ENCODE measurements around the gene AAR2.
A peak's percentile ranks its signal among the peaks of the same experiment; 100 is the strongest.

The AAR2 gene

DNA sequence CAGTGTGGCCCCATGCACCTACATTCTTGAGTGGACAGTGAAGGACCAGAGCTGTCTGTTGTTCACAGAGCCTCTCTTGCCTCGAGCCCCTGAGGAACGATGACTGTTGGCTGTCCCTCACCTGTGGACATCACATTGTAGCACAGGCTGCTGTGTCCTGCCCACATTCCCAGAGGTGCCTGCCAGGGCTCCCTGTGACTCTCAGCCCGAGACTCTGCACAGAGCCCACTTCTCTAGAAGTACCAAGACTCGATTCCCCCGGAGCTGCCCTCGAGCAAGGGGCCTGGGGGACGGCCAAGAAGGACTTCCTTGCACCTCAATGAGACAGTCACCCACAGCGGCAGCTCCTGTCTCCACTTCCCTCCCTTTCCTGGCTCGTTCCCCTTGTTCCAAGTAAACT lies 41.3 kb downstream of the AAR2 start:
- Mint-ChIP-seq H3K27me3 (peaks cover 8% of the 10 kb centered on the region), H3K36me3 (no peaks in the 10 kb centered on the region), H3K4me3 (no peak overlapping the region), H3K4me1 (no peaks in the 10 kb centered on the region), H3K9me3 (no peaks in the 10 kb centered on the region), H3K27ac (no peak overlapping the region)

DNA sequence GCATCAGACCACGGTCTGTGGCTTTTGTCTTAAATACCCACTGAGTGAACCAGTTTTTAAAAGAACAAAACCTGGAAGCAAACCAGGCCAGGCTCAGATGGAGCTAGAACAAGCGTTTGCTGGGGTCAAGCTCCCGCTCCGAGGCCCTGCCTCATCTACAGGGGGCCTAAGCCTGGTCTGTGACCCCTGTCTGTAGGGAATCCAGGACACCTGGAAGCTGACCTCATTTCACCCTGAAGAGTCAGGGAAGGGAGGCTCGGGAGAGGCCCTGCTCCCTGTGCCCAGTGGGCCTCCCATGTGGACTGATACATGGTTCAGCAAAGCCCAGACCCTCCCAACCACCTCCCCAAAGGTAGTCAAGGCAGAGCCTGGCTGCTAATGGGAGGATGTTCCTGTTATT lies 43.1 kb downstream of the AAR2 start:
- no peak overlapping the region for H3K4me3 Mint-ChIP-seq
- H3K36me3 Mint-ChIP-seq = no peaks in the 10 kb centered on the region
- no peaks in the 10 kb centered on the region for H3K9me3 Mint-ChIP-seq
- no peaks in the 10 kb centered on the region for H3K4me1 Mint-ChIP-seq
- no peak overlapping the region for H3K27ac Mint-ChIP-seq
- H3K27me3 Mint-ChIP-seq = peaks cover 13% of the 10 kb centered on the region

DNA sequence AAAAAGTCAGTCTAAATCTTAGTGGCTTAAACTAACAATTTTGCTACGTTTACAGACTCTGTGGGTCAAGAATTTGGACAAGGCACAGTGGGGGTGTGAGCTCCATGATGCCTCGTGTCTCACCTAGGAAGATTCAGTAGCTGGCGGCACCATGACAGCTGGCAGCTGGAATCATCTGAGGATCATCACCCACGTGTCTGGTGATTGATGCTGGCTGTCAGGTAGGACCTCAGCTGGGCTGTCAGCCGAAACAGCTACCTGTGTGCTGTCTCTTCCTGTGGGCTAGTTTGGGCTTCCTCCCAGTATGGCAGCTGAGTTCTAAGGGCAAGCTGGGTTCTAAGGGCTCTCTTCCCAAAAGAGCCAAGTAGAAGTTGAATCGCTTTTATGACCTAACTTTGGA lies 43.5 kb downstream of the AAR2 start:
- no peaks in the 10 kb centered on the region for H3K36me3 Mint-ChIP-seq
- peaks cover 14% of the 10 kb centered on the region for H3K27me3 Mint-ChIP-seq
- no peaks in the 10 kb centered on the region for H3K4me1 Mint-ChIP-seq
- no peak overlapping the region for H3K4me3 Mint-ChIP-seq
- no peaks in the 10 kb centered on the region for H3K9me3 Mint-ChIP-seq
- H3K27ac Mint-ChIP-seq = no peak overlapping the region

DNA sequence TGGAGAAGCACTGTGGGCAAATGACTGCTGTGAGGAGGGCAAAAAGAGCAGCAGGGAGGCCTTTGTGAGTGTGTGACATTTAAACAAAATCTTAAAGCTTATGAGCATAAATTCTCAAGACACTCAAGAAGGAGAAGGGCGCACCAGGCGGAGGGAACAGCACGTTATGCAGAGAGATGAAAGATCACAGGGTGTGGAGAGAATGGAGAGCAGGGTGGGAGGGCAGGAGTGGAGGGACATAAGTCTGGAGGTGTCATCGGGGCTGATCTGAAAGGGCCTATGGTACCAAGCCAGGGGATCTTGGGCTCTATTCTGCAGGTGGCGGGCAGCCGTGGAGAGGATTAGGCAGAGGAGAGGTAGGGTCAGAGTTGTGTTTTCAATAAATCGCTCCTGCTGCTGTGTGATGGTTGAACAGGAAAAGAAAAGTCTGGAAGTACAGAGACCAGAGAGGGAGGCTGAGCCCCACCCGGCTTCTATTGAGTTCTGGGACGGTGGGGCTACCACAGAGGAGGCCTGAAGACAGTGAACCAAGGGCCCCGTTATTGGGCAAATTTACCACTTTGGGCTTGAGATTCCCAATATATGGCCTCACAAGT lies 45.6 kb downstream of the AAR2 start:
- Mint-ChIP-seq H3K4me3 (no peak overlapping the region), H3K4me1 (no peaks in the 10 kb centered on the region), H3K27ac (no peak overlapping the region), H3K36me3 (no peaks in the 10 kb centered on the region), H3K27me3 (peaks cover 17% of the 10 kb centered on the region), H3K9me3 (no peaks in the 10 kb centered on the region)

DNA sequence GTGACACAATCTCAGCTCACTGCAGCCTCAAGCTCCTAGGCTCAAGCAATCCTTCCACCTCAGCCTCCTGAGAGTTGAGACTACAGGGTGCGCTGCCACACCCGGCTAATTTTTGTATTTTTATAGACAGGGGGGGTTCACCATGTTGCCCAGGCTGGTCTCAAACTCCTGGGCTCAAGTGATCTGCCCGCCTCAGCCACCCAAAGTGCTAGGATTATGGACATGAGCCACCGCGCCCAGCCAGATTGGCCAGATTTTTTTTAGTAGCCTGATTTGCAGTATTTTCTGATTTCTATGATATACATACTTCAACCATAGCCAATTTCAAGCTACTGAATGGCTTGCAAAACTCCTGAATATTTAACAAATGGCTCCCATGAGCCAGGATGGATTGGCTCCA lies 48.5 kb downstream of the AAR2 start:
- no peak overlapping the region for H3K4me3 Mint-ChIP-seq
- H3K27me3 Mint-ChIP-seq = peaks cover 26% of the 10 kb centered on the region
- H3K27ac Mint-ChIP-seq = no peak overlapping the region
- H3K36me3 Mint-ChIP-seq = peaks cover 2% of the 10 kb centered on the region
- peaks cover 6% of the 10 kb centered on the region for H3K9me3 Mint-ChIP-seq
- no peaks in the 10 kb centered on the region for H3K4me1 Mint-ChIP-seq

DNA sequence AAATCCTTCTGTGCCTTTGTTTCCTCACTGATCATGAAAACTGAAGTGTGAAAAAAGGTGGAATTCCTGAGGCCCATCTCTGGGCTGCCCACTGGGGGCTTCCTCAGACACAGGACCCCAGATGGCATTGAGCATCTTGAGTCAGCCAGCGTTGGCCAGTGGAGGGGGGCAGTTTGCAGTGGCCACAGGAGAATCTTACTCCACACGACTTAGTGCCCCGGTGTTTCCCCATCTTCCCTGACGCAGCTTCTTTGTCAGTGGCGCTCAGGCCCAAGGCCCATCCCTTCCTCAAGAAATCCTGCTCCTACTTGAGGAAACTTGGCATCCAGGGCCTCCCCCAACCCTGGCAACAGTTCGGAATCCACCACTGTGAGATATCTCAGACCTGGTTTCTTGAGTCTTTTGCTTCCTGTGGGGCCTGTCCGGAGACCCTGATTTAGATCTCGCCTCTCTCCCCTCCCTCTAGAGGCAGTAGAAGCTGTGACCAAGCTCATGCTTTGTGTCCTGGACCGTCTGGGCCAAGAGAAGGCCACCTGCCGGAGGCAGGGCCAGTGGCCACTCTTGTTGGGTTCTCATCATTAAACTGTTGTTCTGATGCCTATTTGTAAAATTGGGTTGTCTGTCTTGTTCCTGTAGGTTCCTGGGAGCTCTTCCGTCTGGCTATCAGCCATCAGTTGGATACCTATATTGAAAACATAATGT lies 49.6 kb downstream of the AAR2 start:
- Mint-ChIP-seq H3K27me3 (peaks cover 28% of the 10 kb centered on the region), H3K4me1 (no peaks in the 10 kb centered on the region), H3K36me3 (peaks cover 2% of the 10 kb centered on the region), H3K4me3 (no peak overlapping the region), H3K9me3 (peaks cover 6% of the 10 kb centered on the region), H3K27ac (no peak overlapping the region)

DNA sequence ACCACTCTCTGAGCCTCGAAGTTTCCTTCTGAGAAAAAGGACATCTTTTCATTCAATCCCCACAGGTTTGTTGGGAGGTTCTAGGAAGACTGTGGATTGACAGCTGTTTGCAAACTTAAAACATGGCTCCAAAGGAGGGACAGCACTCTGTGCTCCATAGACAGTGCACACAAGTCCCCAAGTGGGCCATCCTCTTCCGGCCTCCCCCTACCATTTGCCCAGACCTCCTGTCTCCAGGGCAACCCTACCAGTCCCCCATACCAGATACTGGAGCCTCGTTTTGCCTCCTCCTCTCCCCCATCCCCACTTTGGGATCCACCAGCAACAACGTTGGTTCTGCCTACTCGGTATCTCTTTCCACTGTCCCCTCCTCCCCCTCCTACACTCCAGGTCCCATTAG lies 61.4 kb downstream of the AAR2 start:
- Mint-ChIP-seq H3K4me3 (no peak overlapping the region), H3K27me3 (peaks cover 37% of the 10 kb centered on the region), H3K27ac (no peak overlapping the region), H3K9me3 (no peaks in the 10 kb centered on the region), H3K36me3 (no peaks in the 10 kb centered on the region), H3K4me1 (no peaks in the 10 kb centered on the region)

DNA sequence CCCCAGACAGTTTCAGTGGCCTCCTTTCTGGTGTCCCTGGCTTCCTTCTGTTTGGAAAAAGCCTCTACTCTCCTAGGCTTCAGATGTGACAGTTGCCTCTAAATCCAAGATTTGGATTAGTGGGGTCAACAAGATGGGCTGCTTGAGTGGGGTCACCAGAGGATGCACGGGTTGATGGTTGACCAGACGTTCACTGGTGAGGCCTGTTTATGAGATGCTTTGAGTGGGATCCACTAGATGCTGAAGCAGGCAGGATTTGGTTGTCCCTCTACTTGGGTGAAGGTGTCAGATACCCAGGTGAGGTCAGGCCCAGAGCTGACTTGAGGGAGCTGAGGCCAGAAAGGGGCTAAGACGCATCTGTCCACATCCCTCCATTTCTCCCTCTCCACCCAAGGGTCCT lies 61.8 kb downstream of the AAR2 start:
- no peaks in the 10 kb centered on the region for H3K4me1 Mint-ChIP-seq
- H3K27me3 Mint-ChIP-seq = peaks cover 39% of the 10 kb centered on the region
- H3K9me3 Mint-ChIP-seq = no peaks in the 10 kb centered on the region
- H3K27ac Mint-ChIP-seq = no peak overlapping the region
- H3K36me3 Mint-ChIP-seq = no peaks in the 10 kb centered on the region
- no peak overlapping the region for H3K4me3 Mint-ChIP-seq

DNA sequence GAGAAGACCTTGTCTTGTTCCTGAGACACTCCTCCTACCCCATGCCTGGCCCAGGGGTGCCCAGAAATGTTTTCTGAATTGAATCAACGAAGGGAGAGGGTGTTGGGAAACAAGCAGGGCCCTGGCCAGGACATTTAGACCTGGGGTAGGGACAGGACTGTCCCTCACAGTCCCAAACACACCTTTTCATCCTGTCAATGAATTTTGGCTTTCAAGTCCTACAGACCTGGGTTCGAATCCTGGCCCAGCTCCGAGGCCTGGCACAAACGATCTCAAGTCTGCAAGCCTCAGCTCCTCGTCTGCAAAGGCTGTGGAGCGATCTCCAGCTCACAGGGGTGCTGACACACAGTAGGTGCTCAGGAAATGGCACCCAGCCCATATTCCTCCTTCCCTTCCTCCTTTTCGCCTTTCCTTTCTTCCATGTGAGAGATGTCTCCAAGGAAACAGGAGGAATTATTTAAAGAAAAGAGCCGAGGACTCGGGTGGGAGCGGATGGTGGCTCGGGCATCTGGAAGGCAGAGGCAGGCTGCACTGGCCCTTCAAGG lies 62.6 kb downstream of the AAR2 start:
- H3K27me3 Mint-ChIP-seq = peaks cover 44% of the 10 kb centered on the region

DNA sequence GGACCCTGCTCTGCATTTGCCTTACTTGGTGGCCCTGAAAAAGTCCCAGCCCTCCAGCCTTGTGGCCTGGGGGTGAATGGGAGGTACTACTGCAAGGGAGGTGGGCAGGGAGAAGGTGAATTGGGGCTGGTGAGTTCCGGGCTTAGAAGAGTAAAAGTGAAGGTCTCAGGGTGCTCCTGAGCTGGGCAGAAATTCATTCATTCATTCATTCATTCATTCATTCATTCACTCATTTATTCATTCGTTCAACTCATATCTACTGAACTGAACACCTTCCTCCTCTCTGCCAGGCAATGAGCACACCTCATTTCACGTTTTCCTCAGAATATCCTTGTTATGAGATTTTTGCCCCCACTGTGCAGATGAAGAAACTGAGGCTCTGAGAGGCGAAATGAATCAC lies 63.2 kb downstream of the AAR2 start:
- no peaks in the 10 kb centered on the region for H3K9me3 Mint-ChIP-seq
- no peaks in the 10 kb centered on the region for H3K36me3 Mint-ChIP-seq
- no peaks in the 10 kb centered on the region for H3K4me1 Mint-ChIP-seq
- peaks cover 48% of the 10 kb centered on the region for H3K27me3 Mint-ChIP-seq
- no peak overlapping the region for H3K27ac Mint-ChIP-seq
- no peak overlapping the region for H3K4me3 Mint-ChIP-seq

More for the DNA sequence above, 62.6 kb downstream of the AAR2 start:
- H3K4me1 Mint-ChIP-seq = no peaks in the 10 kb centered on the region
- no peak overlapping the region for H3K4me3 Mint-ChIP-seq
- H3K27ac Mint-ChIP-seq = no peak overlapping the region
- H3K36me3 Mint-ChIP-seq = no peaks in the 10 kb centered on the region
- H3K9me3 Mint-ChIP-seq = no peaks in the 10 kb centered on the region

DNA sequence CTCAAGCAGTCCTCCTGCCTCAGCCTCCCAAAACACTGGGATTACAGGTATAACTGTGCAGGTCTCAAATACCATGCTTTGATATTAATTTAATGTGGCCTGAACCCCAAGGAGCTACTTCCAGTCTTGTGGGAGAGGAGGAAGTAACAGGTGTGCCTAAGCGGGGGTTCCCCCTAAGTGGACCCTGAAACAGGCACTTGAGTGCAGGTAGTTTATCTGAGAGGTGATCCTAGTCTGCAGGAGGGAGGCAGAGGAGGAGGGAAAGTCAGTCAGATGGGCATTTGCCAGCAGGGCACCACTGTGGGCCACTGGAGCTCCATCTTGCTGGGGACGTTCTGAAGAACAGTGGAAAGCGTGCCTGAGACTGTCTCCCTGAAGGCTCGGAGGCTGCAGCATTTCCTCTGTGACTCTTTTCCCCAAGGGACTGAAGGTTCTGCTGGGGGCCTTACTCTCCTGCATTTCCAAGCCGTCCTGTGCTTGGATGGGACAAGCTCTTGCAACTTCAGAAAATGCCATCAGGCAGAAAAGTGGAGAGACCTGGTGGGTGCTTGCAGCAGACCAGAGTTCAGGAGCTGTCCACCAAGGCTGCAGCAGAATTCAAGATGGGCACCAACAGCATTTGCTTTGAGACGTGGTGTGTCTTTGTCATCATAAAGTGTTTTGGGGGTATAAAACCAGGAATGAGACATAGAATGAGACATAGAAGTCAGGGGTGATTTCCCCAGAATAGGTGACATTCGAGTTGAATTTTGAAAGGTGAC lies 65.3 kb downstream of the AAR2 start:
- Mint-ChIP-seq H3K27ac (no peak overlapping the region), H3K36me3 (no peaks in the 10 kb centered on the region), H3K4me3 (no peak overlapping the region), H3K9me3 (no peaks in the 10 kb centered on the region), H3K4me1 (peaks cover 3% of the 10 kb centered on the region), H3K27me3 (peaks cover 51% of the 10 kb centered on the region)

DNA sequence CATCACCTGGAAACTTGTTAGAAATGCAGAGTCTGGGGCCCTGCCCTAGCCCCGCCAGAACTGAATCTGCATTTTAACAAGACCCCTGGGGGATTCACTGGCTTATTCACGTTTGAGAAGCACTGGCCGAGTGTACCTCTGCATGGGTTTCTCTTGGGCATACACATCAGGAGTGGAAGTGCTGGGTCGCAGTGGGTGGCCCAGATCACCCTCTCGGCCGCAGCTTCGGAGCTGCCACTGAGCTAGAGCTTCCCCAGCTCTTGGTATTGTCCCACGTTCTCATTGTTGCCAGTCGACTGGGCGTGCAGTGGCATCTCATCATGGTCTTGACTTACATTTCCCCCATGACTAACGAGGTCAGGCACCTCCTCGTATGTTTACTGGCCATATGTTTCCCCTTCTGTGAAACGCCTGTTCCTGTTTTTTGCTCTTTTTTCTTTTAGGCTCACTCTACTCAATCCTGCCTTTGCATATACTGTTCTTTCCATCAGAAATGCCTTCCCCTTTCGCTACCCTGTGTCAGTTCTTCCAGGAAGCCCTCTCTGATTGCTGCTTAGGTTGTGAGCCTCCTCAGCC lies 66.8 kb downstream of the AAR2 start:
- Mint-ChIP-seq H3K36me3 (no peaks in the 10 kb centered on the region), H3K27ac (no peak overlapping the region), H3K9me3 (no peaks in the 10 kb centered on the region)

DNA sequence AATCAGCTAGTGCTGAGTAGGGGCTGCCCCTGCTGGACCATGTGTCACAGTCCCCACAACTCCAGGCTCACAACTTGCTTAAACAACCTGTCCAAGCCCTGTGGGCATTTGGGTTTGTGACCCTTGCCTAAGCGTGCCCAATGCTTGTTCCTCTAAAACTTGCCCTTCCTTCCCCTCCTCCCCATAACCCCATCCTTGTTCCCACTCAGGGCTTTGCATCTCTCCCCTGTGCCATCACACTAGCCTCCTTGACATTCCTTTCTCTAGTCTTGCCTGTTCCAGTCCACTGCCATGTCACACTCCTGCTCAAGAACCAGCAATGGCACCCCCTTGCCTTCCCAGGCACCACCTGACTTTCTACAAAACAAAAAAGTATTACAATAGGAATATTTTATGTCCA lies 67.6 kb downstream of the AAR2 start:
- Mint-ChIP-seq H3K4me1 (peaks cover 3% of the 10 kb centered on the region), H3K9me3 (no peaks in the 10 kb centered on the region), H3K4me3 (no peak overlapping the region), H3K27ac (no peak overlapping the region), H3K27me3 (peaks cover 47% of the 10 kb centered on the region), H3K36me3 (no peaks in the 10 kb centered on the region)

More for the DNA sequence above, 66.8 kb downstream of the AAR2 start:
- Mint-ChIP-seq H3K4me3 (no peak overlapping the region), H3K27me3 (peaks cover 46% of the 10 kb centered on the region), H3K4me1 (peaks cover 3% of the 10 kb centered on the region)

DNA sequence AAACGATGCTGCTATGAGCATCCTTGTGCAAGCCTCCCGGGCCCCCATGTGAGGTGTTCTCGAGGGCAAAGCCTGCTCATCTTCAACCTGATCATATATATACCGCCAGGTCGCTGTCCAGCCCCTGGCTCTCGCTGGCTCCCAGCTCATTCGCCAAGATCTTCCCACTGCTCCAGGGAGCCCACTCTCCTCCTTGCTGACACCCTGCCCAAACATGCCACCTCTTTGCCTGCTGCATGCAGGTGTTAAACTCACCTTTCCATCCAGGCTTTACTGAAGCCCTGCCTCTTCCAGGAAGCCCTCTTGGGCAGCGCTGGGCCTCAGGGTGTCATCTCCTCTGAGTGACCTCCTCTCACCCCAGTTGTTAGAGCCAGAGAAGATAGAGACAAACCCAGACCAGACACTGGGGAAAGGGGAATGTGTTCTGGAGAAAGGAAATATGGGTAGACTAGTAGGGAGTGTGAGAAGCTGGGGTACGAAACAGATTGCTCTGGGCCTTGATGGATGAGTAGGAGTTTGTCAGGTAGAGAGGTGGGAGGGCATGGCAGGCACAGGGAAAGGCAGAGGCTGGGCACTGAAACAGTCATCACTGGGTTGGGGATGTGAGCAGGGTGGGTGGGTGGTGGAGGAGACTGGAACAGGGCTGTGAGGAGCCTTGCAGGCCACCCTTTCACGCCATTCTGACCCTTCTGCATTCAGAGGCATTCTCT lies 68.7 kb downstream of the AAR2 start:
- Mint-ChIP-seq H3K27me3 (peaks cover 51% of the 10 kb centered on the region), H3K36me3 (peaks cover 1% of the 10 kb centered on the region), H3K4me3 (peak overlapping the region; percentile 84), H3K27ac (peak overlapping the region; percentile 0), H3K4me1 (peaks cover 3% of the 10 kb centered on the region), H3K9me3 (no peaks in the 10 kb centered on the region)
